Ishikawa (cell line): Measurements from ENCODE around the gene ZNF865.

Source experiments
- CEBPB ChIP-seq: IDR thresholded peaks from 2 replicates; pipeline ENCODE4 v1.6.1; 2012
- CREB1 ChIP-seq: IDR thresholded peaks from 2 replicates; pipeline ENCODE4 v1.6.1; 2012; ENCODE audit warnings: low read depth
- EGR1 ChIP-seq: IDR thresholded peaks from 2 replicates; pipeline ENCODE4 v1.6.1; 2012
- EP300 ChIP-seq: IDR thresholded peaks from 2 replicates; pipeline ENCODE4 v1.6.1; 2012; ENCODE audit warnings: borderline replicate concordance
- FOXM1 ChIP-seq: IDR thresholded peaks from 2 replicates; pipeline ENCODE4 v1.6.1; 2012; ENCODE audit warnings: low read depth, borderline replicate concordance
- MAX ChIP-seq: IDR thresholded peaks from 2 replicates; pipeline ENCODE4 v1.6.1; 2012
- NFIC ChIP-seq: IDR thresholded peaks from 2 replicates; pipeline ENCODE4 v1.6.1; 2012
- RAD21 ChIP-seq: IDR thresholded peaks from 2 replicates; pipeline ENCODE4 v1.6.1; 2012; ENCODE audit warnings: low read depth
- REST ChIP-seq: IDR thresholded peaks from 2 replicates; pipeline ENCODE4 v1.6.1; 2012; ENCODE audit warnings: low read depth, mild to moderate bottlenecking
- TAF1 ChIP-seq: IDR thresholded peaks from 2 replicates; pipeline ENCODE4 v1.6.1; 2012; ENCODE audit warnings: low read depth, mild to moderate bottlenecking
- TCF12 ChIP-seq: IDR thresholded peaks from 2 replicates; pipeline ENCODE4 v1.6.1; 2012; ENCODE audit warnings: low read depth
- TEAD4 ChIP-seq: IDR thresholded peaks from 2 replicates; pipeline ENCODE4 v1.6.1; 2012
- USF1 ChIP-seq: IDR thresholded peaks from 2 replicates; pipeline ENCODE4 v1.6.1; 2012
- YY1 ChIP-seq: IDR thresholded peaks from 2 replicates; pipeline ENCODE4 v1.6.1; 2012; ENCODE audit warnings: low read depth
- ZBTB7A ChIP-seq: IDR thresholded peaks from 2 replicates; pipeline ENCODE4 v1.6.1; 2012; ENCODE audit warnings: low read depth

Gene ZNF865

GRCh38 chr19:55644842-55645511, 39.5 kb downstream of the ZNF865 start:
- TF ChIP-seq TCF12 (peak; percentile 74), USF1 (no peak), CREB1 (no peak), EP300 (peak; percentile 47; the same call in 1 of the 2 replicates), CEBPB (no peak), MAX (peak; percentile 70), NFIC (peak; percentile 73), ZBTB7A (no peak), RAD21 (no peak), YY1 (0 out of 2 replicates have a peak, but pooled peaks have one; percentile 32), TAF1 (0 out of 2 replicates have a peak, but pooled peaks have one; percentile 28), REST (no peak), EGR1 (peak; percentile 38; the same call in 1 of the 2 replicates), TEAD4 (peak; percentile 33; the same call in 1 of the 2 replicates)

- TF ChIP-seq TAF1 (no peak), ZBTB7A (no peak), TEAD4 (no peak), CREB1 (no peak), RAD21 (no peak), EGR1 (no peak), MAX (no peak), REST (no peak), FOXM1 (no peak), CEBPB (no peak)
Observed at GRCh38 chr19:55645512-55645881, 40.0 kb downstream of the ZNF865 start.

- no peak for TF ChIP-seq MAX
- TF ChIP-seq RAD21 = no peak
- TF ChIP-seq CREB1 = no peak
- no peak for TF ChIP-seq REST
- no peak for TF ChIP-seq EGR1
- TF ChIP-seq YY1 = no peak
- no peak for TF ChIP-seq EP300
- TF ChIP-seq TAF1 = no peak
- no peak for TF ChIP-seq NFIC
Observed at GRCh38 chr19:55646889-55647731, 41.7 kb downstream of the ZNF865 start.

GRCh38 chr19:55647732-55648584, 42.5 kb downstream of the ZNF865 start, which contains the start of gene CCDC106:
Gene CCDC106 (plus strand): TSS chr19:55648212. CDS start chr19:55649047, 835 bp downstream.
- TF ChIP-seq RAD21 (no peak), REST (no peak), ZBTB7A (peak; percentile 79), CEBPB (no peak), TCF12 (0 out of 2 replicates have a peak, but pooled peaks have one; percentile 0), YY1 (peak; percentile 59; the same call in 1 of the 2 replicates), NFIC (no peak), MAX (0 out of 2 replicates have a peak, but pooled peaks have one; percentile 23), CREB1 (no peak), EGR1 (peak; percentile 94), USF1 (no peak), EP300 (no peak), TAF1 (peak; percentile 42; the same call in 1 of the 2 replicates), TEAD4 (peak; percentile 4; the same call in 1 of the 2 replicates), FOXM1 (no peak)
